ENCODE measurements around the gene SUGP2. TPM values are rescaled to one million over a fixed set of nuclear protein-coding genes. Genes with fewer than 3 reads are reported as not detected.

The SUGP2 gene
- total RNA-seq, 1 donor from 2014 or later: 66.4 TPM

- H3K9me3 Mint-ChIP-seq (ENCODE audit: low read depth): no peaks in the 10 kb centered on the region
- no peak overlapping the region for H3K4me3 Mint-ChIP-seq (ENCODE audit: unreplicated experiment)
- no peak for DNase-seq (ENCODE audit: low spot score)
- peaks cover 5% of the 10 kb centered on the region for H3K4me1 Mint-ChIP-seq (ENCODE audit: low read depth)
- peaks cover 21% of the 10 kb centered on the region for H3K36me3 Mint-ChIP-seq (ENCODE audit: low read depth)
- TF ChIP-seq CTCF (IDR thresholded peaks at IDR 0.05): no peak
- no peak overlapping the region for H3K27ac Mint-ChIP-seq (ENCODE audit: unreplicated experiment)
- peaks cover under 1% of the 10 kb centered on the region for H3K27me3 Mint-ChIP-seq (ENCODE audit: low read depth)
Measured at GRCh38 chr19:18990128-18990708, 43.1 kb downstream of the SUGP2 start.

GRCh38 chr19:18989316-18989715 lies 44.0 kb downstream of the SUGP2 start:
- H3K4me1 Mint-ChIP-seq (ENCODE audit: low read depth): peaks cover 5% of the 10 kb centered on the region
- no peaks in the 10 kb centered on the region for H3K9me3 Mint-ChIP-seq (ENCODE audit: low read depth)
- no peak for DNase-seq (ENCODE audit: low spot score)
- peaks cover 4% of the 10 kb centered on the region for H3K27me3 Mint-ChIP-seq (ENCODE audit: low read depth)
- no peak overlapping the region for H3K4me3 Mint-ChIP-seq (ENCODE audit: unreplicated experiment)
- peaks cover 20% of the 10 kb centered on the region for H3K36me3 Mint-ChIP-seq (ENCODE audit: low read depth)
- no peak for TF ChIP-seq CTCF (IDR thresholded peaks at IDR 0.05)
- no peak overlapping the region for H3K27ac Mint-ChIP-seq (ENCODE audit: unreplicated experiment)

GRCh38 chr19:18987456-18987855 lies 45.9 kb downstream of the SUGP2 start:
- H3K27me3 Mint-ChIP-seq (ENCODE audit: low read depth): peaks cover 7% of the 10 kb centered on the region
- no peaks in the 10 kb centered on the region for H3K9me3 Mint-ChIP-seq (ENCODE audit: low read depth)
- H3K4me3 Mint-ChIP-seq (ENCODE audit: unreplicated experiment): no peak overlapping the region
- H3K27ac Mint-ChIP-seq (ENCODE audit: unreplicated experiment): no peak overlapping the region
- no peak for DNase-seq (ENCODE audit: low spot score)
- H3K4me1 Mint-ChIP-seq (ENCODE audit: low read depth): peaks cover 5% of the 10 kb centered on the region
- H3K36me3 Mint-ChIP-seq (ENCODE audit: low read depth): peaks cover 8% of the 10 kb centered on the region
- no peak for TF ChIP-seq CTCF (IDR thresholded peaks at IDR 0.05)

- H3K4me1 Mint-ChIP-seq (ENCODE audit: low read depth): peaks cover 5% of the 10 kb centered on the region
- H3K27me3 Mint-ChIP-seq (ENCODE audit: low read depth): peaks cover 7% of the 10 kb centered on the region
- H3K36me3 Mint-ChIP-seq (ENCODE audit: low read depth): no peaks in the 10 kb centered on the region
- H3K4me3 Mint-ChIP-seq (ENCODE audit: unreplicated experiment): no peak overlapping the region
- no peak overlapping the region for H3K27ac Mint-ChIP-seq (ENCODE audit: unreplicated experiment)
- DNase-seq (ENCODE audit: low spot score): no peak
- H3K9me3 Mint-ChIP-seq (ENCODE audit: low read depth): no peaks in the 10 kb centered on the region
- no peak for TF ChIP-seq CTCF (IDR thresholded peaks at IDR 0.05)
Measured at GRCh38 chr19:18985257-18985656, 48.1 kb downstream of the SUGP2 start.

GRCh38 chr19:18984251-18984650 lies 49.1 kb downstream of the SUGP2 start:
- no peaks in the 10 kb centered on the region for H3K36me3 Mint-ChIP-seq (ENCODE audit: low read depth)

More at GRCh38 chr19:18984251-18984650, 49.1 kb downstream of the SUGP2 start:
- TF ChIP-seq CTCF (IDR thresholded peaks at IDR 0.05): no peak
- H3K4me1 Mint-ChIP-seq (ENCODE audit: low read depth): peaks cover 5% of the 10 kb centered on the region
- H3K9me3 Mint-ChIP-seq (ENCODE audit: low read depth): no peaks in the 10 kb centered on the region
- DNase-seq (ENCODE audit: low spot score): no peak
- peaks cover 7% of the 10 kb centered on the region for H3K27me3 Mint-ChIP-seq (ENCODE audit: low read depth)
- no peak overlapping the region for H3K4me3 Mint-ChIP-seq (ENCODE audit: unreplicated experiment)
- no peak overlapping the region for H3K27ac Mint-ChIP-seq (ENCODE audit: unreplicated experiment)
